HL-60 (cell line): ENCODE measurements around the gene ESR1.

Experiments
- DNase-seq, 2 experiments: peaks; one replicate each; pipeline ENCODE4 v3.0.0-alpha.2; 2010 to 2020; ENCODE audit warnings: low read depth in 1 of 2, low spot score in 1 of 2
- H3K27ac ChIP-seq: fragments of 250-450 bp; sonication (Bioruptor Pico); replicated peaks from 2 replicates; pipeline ENCODE4 v1.5.1; 2020; ENCODE audit warnings: mild to moderate bottlenecking, moderate library complexity
- H3K27me3 ChIP-seq: fragments of 250-450 bp; sonication (Bioruptor Pico); 2 replicates; pipeline ENCODE4 v1.5.1; 2021; ENCODE audit warnings: mild to moderate bottlenecking, moderate library complexity; ENCODE audit not compliant: insufficient read depth, poor library complexity, severe bottlenecking
- H3K4me3 ChIP-seq: replicated peaks from 2 replicates; pipeline ENCODE4 v1.5.1; 2011; ENCODE audit warnings: mild to moderate bottlenecking, control low read depth, low read length; ENCODE audit not compliant: insufficient read depth
- GABPA ChIP-seq: IDR thresholded peaks from 2 replicates; pipeline ENCODE4 v1.6.1; 2012; ENCODE audit warnings: low read depth
- POLR2AphosphoS5 ChIP-seq: IDR thresholded peaks from 2 replicates; pipeline ENCODE4 v1.6.1; 2012; ENCODE audit warnings: low read depth
- SPI1 ChIP-seq: IDR thresholded peaks from 2 replicates; pipeline ENCODE4 v1.6.1; 2012; ENCODE audit warnings: low read depth, mild to moderate bottlenecking, borderline replicate concordance
- TF ChIP-seq, protein P1 (sequence below): IDR thresholded peaks from 2 replicates; pipeline ENCODE4 v1.6.1; 2012; ENCODE audit warnings: low read depth; ENCODE audit not compliant: insufficient replicate concordance
- TF ChIP-seq, protein P2 (sequence below): IDR thresholded peaks from one replicate; pipeline ENCODE4 v1.5.1; 2011; ENCODE audit warnings: low read length, control low read depth, inconsistent platforms; ENCODE audit not compliant: insufficient read depth

Gene ESR1

DNA sequence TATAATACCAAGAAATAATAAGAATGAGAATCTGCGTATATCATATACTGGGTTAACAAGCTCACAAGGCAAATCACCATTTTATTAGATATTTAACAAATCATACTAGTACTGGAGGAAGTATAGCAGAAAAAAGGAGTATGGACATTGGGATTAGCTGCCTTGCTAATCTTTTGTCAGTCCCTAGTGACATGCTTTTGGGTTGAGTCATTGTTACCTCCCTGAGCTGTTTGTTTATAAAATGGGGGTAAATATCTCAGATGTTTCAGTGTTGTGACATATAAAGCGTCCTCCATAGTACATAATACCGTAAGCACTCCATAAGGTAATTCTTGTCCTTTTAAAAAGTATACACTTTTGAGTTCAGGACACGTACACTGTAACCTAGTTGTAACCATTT, 107.0 kb downstream of the ESR1 start:
- H3K27me3 ChIP-seq = no peaks in the 10 kb centered on the region
- no peak overlapping the region for H3K4me3 ChIP-seq
- no peak for DNase-seq
- TF ChIP-seq, protein P1, sequence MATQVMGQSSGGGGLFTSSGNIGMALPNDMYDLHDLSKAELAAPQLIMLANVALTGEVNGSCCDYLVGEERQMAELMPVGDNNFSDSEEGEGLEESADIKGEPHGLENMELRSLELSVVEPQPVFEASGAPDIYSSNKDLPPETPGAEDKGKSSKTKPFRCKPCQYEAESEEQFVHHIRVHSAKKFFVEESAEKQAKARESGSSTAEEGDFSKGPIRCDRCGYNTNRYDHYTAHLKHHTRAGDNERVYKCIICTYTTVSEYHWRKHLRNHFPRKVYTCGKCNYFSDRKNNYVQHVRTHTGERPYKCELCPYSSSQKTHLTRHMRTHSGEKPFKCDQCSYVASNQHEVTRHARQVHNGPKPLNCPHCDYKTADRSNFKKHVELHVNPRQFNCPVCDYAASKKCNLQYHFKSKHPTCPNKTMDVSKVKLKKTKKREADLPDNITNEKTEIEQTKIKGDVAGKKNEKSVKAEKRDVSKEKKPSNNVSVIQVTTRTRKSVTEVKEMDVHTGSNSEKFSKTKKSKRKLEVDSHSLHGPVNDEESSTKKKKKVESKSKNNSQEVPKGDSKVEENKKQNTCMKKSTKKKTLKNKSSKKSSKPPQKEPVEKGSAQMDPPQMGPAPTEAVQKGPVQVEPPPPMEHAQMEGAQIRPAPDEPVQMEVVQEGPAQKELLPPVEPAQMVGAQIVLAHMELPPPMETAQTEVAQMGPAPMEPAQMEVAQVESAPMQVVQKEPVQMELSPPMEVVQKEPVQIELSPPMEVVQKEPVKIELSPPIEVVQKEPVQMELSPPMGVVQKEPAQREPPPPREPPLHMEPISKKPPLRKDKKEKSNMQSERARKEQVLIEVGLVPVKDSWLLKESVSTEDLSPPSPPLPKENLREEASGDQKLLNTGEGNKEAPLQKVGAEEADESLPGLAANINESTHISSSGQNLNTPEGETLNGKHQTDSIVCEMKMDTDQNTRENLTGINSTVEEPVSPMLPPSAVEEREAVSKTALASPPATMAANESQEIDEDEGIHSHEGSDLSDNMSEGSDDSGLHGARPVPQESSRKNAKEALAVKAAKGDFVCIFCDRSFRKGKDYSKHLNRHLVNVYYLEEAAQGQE = no peak
- no peak for TF ChIP-seq POLR2AphosphoS5
- TF ChIP-seq SPI1 = no peak
- TF ChIP-seq, protein P2, sequence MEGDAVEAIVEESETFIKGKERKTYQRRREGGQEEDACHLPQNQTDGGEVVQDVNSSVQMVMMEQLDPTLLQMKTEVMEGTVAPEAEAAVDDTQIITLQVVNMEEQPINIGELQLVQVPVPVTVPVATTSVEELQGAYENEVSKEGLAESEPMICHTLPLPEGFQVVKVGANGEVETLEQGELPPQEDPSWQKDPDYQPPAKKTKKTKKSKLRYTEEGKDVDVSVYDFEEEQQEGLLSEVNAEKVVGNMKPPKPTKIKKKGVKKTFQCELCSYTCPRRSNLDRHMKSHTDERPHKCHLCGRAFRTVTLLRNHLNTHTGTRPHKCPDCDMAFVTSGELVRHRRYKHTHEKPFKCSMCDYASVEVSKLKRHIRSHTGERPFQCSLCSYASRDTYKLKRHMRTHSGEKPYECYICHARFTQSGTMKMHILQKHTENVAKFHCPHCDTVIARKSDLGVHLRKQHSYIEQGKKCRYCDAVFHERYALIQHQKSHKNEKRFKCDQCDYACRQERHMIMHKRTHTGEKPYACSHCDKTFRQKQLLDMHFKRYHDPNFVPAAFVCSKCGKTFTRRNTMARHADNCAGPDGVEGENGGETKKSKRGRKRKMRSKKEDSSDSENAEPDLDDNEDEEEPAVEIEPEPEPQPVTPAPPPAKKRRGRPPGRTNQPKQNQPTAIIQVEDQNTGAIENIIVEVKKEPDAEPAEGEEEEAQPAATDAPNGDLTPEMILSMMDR = no peak
- no peak for TF ChIP-seq GABPA
- H3K27ac ChIP-seq = no peak overlapping the region

- no peaks in the 10 kb centered on the region for H3K27me3 ChIP-seq
- H3K4me3 ChIP-seq = no peak overlapping the region
- no peak for DNase-seq
- H3K27ac ChIP-seq = no peak overlapping the region
- TF ChIP-seq GABPA (no peak), POLR2AphosphoS5 (no peak), SPI1 (no peak)
- TF ChIP-seq, protein P2 = no peak
- TF ChIP-seq, protein P1 = no peak
These were observed 108.6 kb downstream of the ESR1 start for GRCh38 chr6:151916075-151916474.

DNA sequence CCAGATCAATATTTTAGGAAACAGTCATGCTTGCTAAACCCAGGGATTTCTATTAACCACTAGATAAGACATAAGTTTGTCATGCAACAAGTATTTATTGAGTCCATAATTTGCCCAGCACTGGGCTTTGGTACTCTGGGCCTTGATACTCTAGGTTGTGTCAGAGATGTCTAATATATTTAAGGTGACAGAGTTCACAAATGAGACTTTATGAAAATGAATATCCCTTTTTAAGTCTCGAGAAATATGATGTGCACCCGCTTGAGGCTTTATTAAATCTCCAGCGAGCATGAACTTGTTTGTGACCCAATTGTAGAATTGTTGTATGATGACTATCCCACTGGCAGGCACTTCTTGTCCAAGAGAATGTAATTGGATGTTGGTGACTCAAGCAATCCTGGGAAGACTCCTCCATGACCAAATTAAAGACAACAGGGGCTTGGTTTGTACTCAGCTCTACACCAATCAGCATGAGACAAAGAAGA, 109.2 kb downstream of the ESR1 start:
- Histone ChIP-seq H3K27me3 (no peaks in the 10 kb centered on the region), H3K4me3 (no peak overlapping the region), H3K27ac (no peak overlapping the region)
- DNase-seq = no peak
- TF ChIP-seq, protein P1 = no peak
- TF ChIP-seq, protein P2 = no peak
- no peak for TF ChIP-seq POLR2AphosphoS5
- no peak for TF ChIP-seq GABPA
- no peak for TF ChIP-seq SPI1
